Natural killer cell (primary cell): ENCODE measurements around the gene IVL. TPM values are rescaled to one million over a fixed set of nuclear protein-coding genes. Genes with fewer than 3 reads are reported as not detected.

Experiments used
- ATAC-seq, 3 donors: fragments of 150-1000 bp in 2 of 3; fragments of 200-7000 bp in 1 of 3; cut with Tn5 transposase; 1 replicate in 1 of 3; 2 replicates in 2 of 3; pipeline ENCODE4 v1.10.0; 2021; ENCODE audit warnings: mild to moderate bottlenecking in 2 of 3, moderate library complexity in 2 of 3
- DNase-seq, 2 donors: peaks; one replicate each; pipeline versions ENCODE4 v3.0.0 to v3.0.0-alpha.2; 2013 to 2021; ENCODE audit warnings: mixed read lengths in 1 of 2
- H3K27ac ChIP-seq: one replicate; pipeline ENCODE4 v1.5.1; 2013; ENCODE audit warnings: mild to moderate bottlenecking, low read length
- H3K27me3 ChIP-seq: one replicate; pipeline ENCODE4 v1.6.1; 2013; ENCODE audit warnings: low read length; ENCODE audit not compliant: control insufficient read depth, insufficient read depth
- H3K36me3 ChIP-seq: one replicate; pipeline ENCODE4 v1.6.1; 2013; ENCODE audit warnings: low read length; ENCODE audit not compliant: control insufficient read depth, insufficient read depth
- H3K4me1 ChIP-seq: one replicate; pipeline ENCODE4 v1.6.1; 2013; ENCODE audit warnings: low read length; ENCODE audit not compliant: control insufficient read depth, insufficient read depth
- H3K4me3 ChIP-seq: one replicate; pipeline ENCODE4 v1.5.1; 2013; ENCODE audit warnings: low read length
- H3K9me3 ChIP-seq: one replicate; pipeline ENCODE4 v1.6.1; 2013; ENCODE audit warnings: low read length; ENCODE audit not compliant: control insufficient read depth, insufficient read depth
- H3K27ac Mint-ChIP-seq, 2 donors: one replicate each; pipeline ENCODE4 v1.8.0; 2022; ENCODE audit warnings: mild to moderate bottlenecking in 2 of 2, mixed read lengths in 2 of 2, moderate library complexity in 1 of 2
- H3K27me3 Mint-ChIP-seq, 2 donors: one replicate each; pipeline ENCODE4 v1.8.0; 2022; ENCODE audit warnings: low read depth in 2 of 2, mixed read lengths in 2 of 2
- H3K36me3 Mint-ChIP-seq: one replicate; pipeline ENCODE4 v1.8.0; 2022; ENCODE audit warnings: mixed read lengths
- H3K4me1 Mint-ChIP-seq, 2 donors: one replicate each; pipeline ENCODE4 v1.8.0; 2022; ENCODE audit warnings: mixed read lengths in 2 of 2
- H3K4me3 Mint-ChIP-seq: one replicate; pipeline ENCODE4 v1.8.0; 2022; ENCODE audit warnings: mild to moderate bottlenecking, moderate library complexity, mixed read lengths
- H3K9me3 Mint-ChIP-seq, 2 donors: one replicate each; pipeline ENCODE4 v1.8.0; 2022; ENCODE audit warnings: mixed read lengths in 2 of 2
- WGBS: methylation state at CpG from one replicate; pipeline ENCODE4 v1.1.7; 2013; ENCODE audit warnings: missing lambda C conversion rate; ENCODE audit not compliant: insufficient coverage; 5-methylcytosine and 5-hydroxymethylcytosine counted together
- intact Hi-C: fragments of 100-400 bp; cut with micrococcal nuclease; formaldehyde crosslinking; loops from one replicate; pipeline ENCODE4 v1.14.2; 2022
- total RNA-seq, 4 donors: library from RNA; stranded (reverse); fragments of 120-200 nt in 1 of 4; gene quantifications; one replicate each; pipeline versions ENCODE4 v1.2.3 to v1.2.4, GENCODE V29; 2013 to 2022
- TF ChIP-seq, protein P1 (sequence below): fragments of 200-600 bp; IDR thresholded peaks from one replicate; pipeline ENCODE4 v1.8.0; 2022; ENCODE audit warnings: antibody characterized with exemption

IVL gene
- total RNA-seq, 3 donors from 2014 or later (not counting 1 experiment from before 2014, with no cell fraction given) = not detected

DNA sequence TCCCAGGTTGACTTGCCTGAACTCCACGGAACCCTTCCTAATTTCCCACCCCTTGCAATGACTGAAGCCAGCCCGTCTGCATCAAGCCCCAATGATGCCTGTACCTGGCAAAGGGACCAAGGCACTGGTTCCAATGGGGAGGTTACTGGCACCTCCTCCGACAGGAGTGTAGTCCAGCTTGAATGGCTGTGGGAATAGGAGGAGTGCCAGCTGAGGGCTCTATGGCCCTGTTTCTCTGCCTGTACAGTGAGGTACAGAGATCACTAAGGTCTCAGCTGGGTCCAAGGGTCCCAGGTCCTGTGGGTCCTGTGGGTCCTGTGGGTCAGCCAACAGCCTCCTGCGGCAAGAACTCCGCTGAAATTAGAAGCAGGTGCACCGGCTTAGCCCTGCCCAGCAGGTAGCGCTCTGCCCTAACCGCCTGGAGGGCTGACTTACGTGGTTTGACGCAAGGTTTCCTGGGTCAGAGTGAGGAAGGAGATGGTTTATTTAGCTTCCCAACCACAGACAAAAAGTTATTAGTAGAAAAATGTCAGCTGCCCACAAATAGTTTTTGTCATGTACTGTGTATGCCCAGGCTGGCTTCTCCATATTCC lies 52.2 kb downstream of the IVL start:
- 62% methylated on average over 9 of the region's 10 CpGs for WGBS
- DNase-seq (no peak), ATAC-seq (no peak)
- intact Hi-C loops = no loop called here
- Histone ChIP-seq H3K36me3 (no peaks in the 10 kb centered on the region), H3K4me3 (no peak overlapping the region), H3K27ac (no peak overlapping the region), H3K4me1 (no peaks in the 10 kb centered on the region), H3K27me3 (no peaks in the 10 kb centered on the region), H3K9me3 (no peaks in the 10 kb centered on the region)
- TF ChIP-seq, protein P1, sequence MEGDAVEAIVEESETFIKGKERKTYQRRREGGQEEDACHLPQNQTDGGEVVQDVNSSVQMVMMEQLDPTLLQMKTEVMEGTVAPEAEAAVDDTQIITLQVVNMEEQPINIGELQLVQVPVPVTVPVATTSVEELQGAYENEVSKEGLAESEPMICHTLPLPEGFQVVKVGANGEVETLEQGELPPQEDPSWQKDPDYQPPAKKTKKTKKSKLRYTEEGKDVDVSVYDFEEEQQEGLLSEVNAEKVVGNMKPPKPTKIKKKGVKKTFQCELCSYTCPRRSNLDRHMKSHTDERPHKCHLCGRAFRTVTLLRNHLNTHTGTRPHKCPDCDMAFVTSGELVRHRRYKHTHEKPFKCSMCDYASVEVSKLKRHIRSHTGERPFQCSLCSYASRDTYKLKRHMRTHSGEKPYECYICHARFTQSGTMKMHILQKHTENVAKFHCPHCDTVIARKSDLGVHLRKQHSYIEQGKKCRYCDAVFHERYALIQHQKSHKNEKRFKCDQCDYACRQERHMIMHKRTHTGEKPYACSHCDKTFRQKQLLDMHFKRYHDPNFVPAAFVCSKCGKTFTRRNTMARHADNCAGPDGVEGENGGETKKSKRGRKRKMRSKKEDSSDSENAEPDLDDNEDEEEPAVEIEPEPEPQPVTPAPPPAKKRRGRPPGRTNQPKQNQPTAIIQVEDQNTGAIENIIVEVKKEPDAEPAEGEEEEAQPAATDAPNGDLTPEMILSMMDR = no peak
- Mint-ChIP-seq H3K36me3 (no peaks in the 10 kb centered on the region), H3K4me1 (no peaks in the 10 kb centered on the region), H3K27me3 (peaks cover 10 to 14% of the 10 kb centered on the region in 2 donors), H3K4me3 (no peak overlapping the region), H3K27ac (no peak overlapping the region), H3K9me3 (no peaks in the 10 kb centered on the region)

Other genes starting within 250 kb of the IVL start
- not detected for gene LCE2D, start 245.2 kb upstream of the IVL start, total RNA-seq
- gene LCE2C, start 233.3 kb upstream of the IVL start, total RNA-seq = not detected
- gene LCE2B, start 222.4 kb upstream of the IVL start, total RNA-seq = not detected
- not detected for gene LCE2A, start 210.2 kb upstream of the IVL start, total RNA-seq
- not detected for gene LCE4A, start 200.4 kb upstream of the IVL start, total RNA-seq
- gene KPRP, start 150.5 kb upstream of the IVL start, total RNA-seq = not detected
- not detected for gene LCE1F, start 133.4 kb upstream of the IVL start, total RNA-seq
- not detected for gene LCE1E, start 122.3 kb upstream of the IVL start, total RNA-seq
- gene LCE1D, start 111.8 kb upstream of the IVL start, total RNA-seq = not detected
- not detected for gene LCE1C, start 101.9 kb upstream of the IVL start, total RNA-seq
- not detected for gene LCE1B, start 96.6 kb upstream of the IVL start, total RNA-seq
- gene LCE1A, start 81.1 kb upstream of the IVL start, total RNA-seq = not detected
- not detected for gene LCE6A, start 65.7 kb upstream of the IVL start, total RNA-seq
- gene LCE7A, start 48.5 kb upstream of the IVL start, total RNA-seq = not detected
- gene SMCP, start 30.2 kb upstream of the IVL start, total RNA-seq = not detected
- gene SPRR5, start 38.7 kb downstream of the IVL start, total RNA-seq = not detected
- gene SPRR4, start 62.1 kb downstream of the IVL start, total RNA-seq = not detected
- not detected for gene SPRR1A, start 75.5 kb downstream of the IVL start, total RNA-seq
- not detected for gene SPRR3, start 93.2 kb downstream of the IVL start, total RNA-seq
- not detected for gene SPRR1B, start 122.7 kb downstream of the IVL start, total RNA-seq
- not detected for gene SPRR2D, start 132.6 kb downstream of the IVL start, total RNA-seq
- not detected for gene SPRR2A, start 149.0 kb downstream of the IVL start, total RNA-seq
- not detected for gene SPRR2B, start 163.1 kb downstream of the IVL start, total RNA-seq
- gene SPRR2E, start 186.0 kb downstream of the IVL start, total RNA-seq = not detected
- gene SPRR2F, start 205.0 kb downstream of the IVL start, total RNA-seq = not detected
- not detected for gene SPRR2G, start 242.3 kb downstream of the IVL start, total RNA-seq